Peyer's patch (tissue), 4 donors: ENCODE results near the gene NANS. TPM values are rescaled to one million over a fixed set of nuclear protein-coding genes. Genes with fewer than 3 reads are reported as not detected.
"Not testable (repeated sequence)": the region's sequence is repeated elsewhere in the genome, so short reads cannot be mapped to it uniquely, and the experiment has no call there.

ENCODE experiments used
- DNase-seq, 3 donors: peaks; one replicate each; pipeline ENCODE4 v3.0.0-alpha.2; 2017 to 2019
- H3K27ac ChIP-seq, 4 donors: fragments of 200-600 bp; sonication (generic); one replicate each; pipeline ENCODE4 v1.5.1; 2016 to 2019
- H3K27me3 ChIP-seq, 2 donors: fragments of 200-600 bp; sonication (generic); one replicate each; pipeline ENCODE4 v1.5.1; 2019
- H3K36me3 ChIP-seq, 3 donors: fragments of 200-600 bp; sonication (generic); one replicate each; pipeline ENCODE4 v1.5.1; 2016 to 2019
- H3K4me1 ChIP-seq, 4 donors: fragments of 200-600 bp; sonication (generic); one replicate each; pipeline ENCODE4 v1.5.1; 2016 to 2019
- H3K4me3 ChIP-seq, 4 donors: fragments of 200-600 bp; sonication (generic); 1 replicate in 3 of 4; 2 replicates in 1 of 4; pipeline ENCODE4 v1.5.1; 2016 to 2019; ENCODE audit warnings: mild to moderate bottlenecking in 1 of 4
- H3K9me3 ChIP-seq, 4 donors: fragments of 200-600 bp; sonication (generic); one replicate each; pipeline ENCODE4 v1.5.1; 2016 to 2019; ENCODE audit warnings: mild to moderate bottlenecking in 1 of 4
- POLR2A ChIP-seq, 2 donors: fragments of 450-650 bp; IDR thresholded peaks; one replicate each; pipeline ENCODE4 v1.5.1; 2017; ENCODE audit warnings: antibody characterized with exemption in 2 of 2, mild to moderate bottlenecking in 2 of 2, moderate library complexity in 2 of 2
- total RNA-seq, 4 donors: library from RNA; depleted of rRNA; stranded (reverse); fragments of >200 nt; gene quantifications; one replicate each; pipeline ENCODE4 v1.1.0, GENCODE V29; 2016
- TF ChIP-seq, protein P1 (sequence below), 6 experiments: fragments of 450-650 bp in 4 of 6; fragments of 200-600 bp in 2 of 6; sonication (generic) in 1 of 6; IDR thresholded peaks; one replicate each; pipeline ENCODE4 v1.5.1; 2017 to 2019; ENCODE audit warnings: antibody characterized with exemption in 6 of 6, mild to moderate bottlenecking in 3 of 6, moderate library complexity in 1 of 6

NANS gene
- total RNA-seq, 4 donors from 2014 or later, result 46.4 to 90.8 (median 76.7) TPM

DNA sequence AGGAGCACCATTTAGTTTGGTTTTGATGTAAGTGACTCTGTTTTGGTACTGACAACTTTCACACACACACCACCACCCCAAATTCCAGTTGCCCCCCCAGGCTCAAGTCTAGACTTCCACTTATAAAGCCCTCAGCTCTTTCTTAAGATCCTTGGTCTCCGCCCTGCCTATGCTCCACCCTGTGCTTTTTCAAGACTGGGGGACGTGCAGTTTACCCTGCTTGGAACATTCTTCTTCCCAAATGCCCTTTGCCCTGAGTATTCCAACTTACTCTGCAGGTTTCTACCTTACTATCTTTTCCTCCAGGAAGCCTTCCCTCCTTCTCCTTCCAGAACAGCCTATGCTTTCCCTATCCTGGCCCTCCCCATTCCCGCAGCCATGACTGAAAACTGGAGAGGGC lies 63.9 kb downstream of the NANS start:
- DNase-seq, result peak in 2 of 3 donors; percentile 69 to 75
- Histone ChIP-seq H3K9me3 (no peaks in the 10 kb centered on the region), H3K4me1 (peaks cover 0 to 45% (median 10%) of the 10 kb centered on the region in 4 donors), H3K27ac (peak overlapping the region; percentile 55 to 99 (median 89)), H3K36me3 (peaks cover 0 to 17% (median 0%) of the 10 kb centered on the region in 3 donors), H3K4me3 (no peak overlapping the region), H3K27me3 (no peaks in the 10 kb centered on the region)
- TF ChIP-seq, protein P1, sequence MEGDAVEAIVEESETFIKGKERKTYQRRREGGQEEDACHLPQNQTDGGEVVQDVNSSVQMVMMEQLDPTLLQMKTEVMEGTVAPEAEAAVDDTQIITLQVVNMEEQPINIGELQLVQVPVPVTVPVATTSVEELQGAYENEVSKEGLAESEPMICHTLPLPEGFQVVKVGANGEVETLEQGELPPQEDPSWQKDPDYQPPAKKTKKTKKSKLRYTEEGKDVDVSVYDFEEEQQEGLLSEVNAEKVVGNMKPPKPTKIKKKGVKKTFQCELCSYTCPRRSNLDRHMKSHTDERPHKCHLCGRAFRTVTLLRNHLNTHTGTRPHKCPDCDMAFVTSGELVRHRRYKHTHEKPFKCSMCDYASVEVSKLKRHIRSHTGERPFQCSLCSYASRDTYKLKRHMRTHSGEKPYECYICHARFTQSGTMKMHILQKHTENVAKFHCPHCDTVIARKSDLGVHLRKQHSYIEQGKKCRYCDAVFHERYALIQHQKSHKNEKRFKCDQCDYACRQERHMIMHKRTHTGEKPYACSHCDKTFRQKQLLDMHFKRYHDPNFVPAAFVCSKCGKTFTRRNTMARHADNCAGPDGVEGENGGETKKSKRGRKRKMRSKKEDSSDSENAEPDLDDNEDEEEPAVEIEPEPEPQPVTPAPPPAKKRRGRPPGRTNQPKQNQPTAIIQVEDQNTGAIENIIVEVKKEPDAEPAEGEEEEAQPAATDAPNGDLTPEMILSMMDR (IDR thresholded peaks at IDR 0.05), result no peak
- peak; percentile 19 to 24 for TF ChIP-seq POLR2A (IDR thresholded peaks at IDR 0.05)

DNA sequence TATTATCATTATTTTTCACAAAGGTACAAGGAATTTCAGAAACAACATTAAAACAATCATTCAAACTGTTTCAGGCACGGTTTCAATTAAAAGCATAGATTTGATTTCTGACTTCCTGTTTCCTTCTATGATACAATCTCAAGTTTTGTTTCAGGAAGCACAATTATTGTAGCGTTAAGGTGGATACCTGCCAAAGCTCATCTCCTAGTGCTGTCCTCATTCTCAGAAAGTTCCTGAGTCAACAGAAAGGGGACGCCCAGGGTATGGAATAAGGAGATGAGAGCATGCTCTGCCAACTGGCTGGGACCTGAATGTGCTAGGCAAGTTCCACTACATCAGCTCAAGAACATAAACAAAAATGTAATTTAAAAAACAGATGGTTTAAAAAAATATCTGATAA lies 64.5 kb downstream of the NANS start:
- Histone ChIP-seq H3K9me3 (no peaks in the 10 kb centered on the region), H3K4me1 (peaks cover 0 to 45% (median 10%) of the 10 kb centered on the region in 4 donors), H3K4me3 (no peak overlapping the region), H3K36me3 (peaks cover 0 to 21% (median 0%) of the 10 kb centered on the region in 3 donors), H3K27ac (peak overlapping the region; percentile 35 to 99 (median 89)), H3K27me3 (no peaks in the 10 kb centered on the region)
- TF ChIP-seq, protein P1 (IDR thresholded peaks at IDR 0.05), result peak in 3 of 6 experiments; percentile 57 to 69 (median 57)
- no peak for TF ChIP-seq POLR2A (IDR thresholded peaks at IDR 0.05)
- DNase-seq, result peak in 1 of 3 donors; percentile 67

DNA sequence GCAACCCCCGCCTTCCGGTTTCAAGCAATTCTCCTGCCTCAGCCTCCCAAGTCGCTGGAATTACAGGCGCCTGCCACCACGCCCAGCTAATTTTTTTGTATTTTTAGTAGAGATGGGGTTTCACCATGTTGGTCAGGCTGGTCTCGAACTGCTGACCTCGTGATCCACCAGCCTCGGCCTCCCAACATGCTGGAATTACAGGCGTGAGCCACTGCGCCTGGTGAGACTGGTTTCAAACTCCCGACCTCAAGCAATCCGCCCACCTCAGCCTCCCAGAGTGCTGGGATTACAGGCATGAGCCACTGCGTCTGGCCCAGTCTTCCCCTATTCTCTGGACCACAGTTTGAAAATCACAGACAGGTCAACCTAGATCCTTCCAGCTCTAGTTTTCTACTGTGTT lies 67.6 kb downstream of the NANS start:
- H3K4me3 ChIP-seq, H3K27me3 ChIP-seq, DNase-seq, H3K27ac ChIP-seq, H3K9me3 ChIP-seq: not testable (repeated sequence)
- Histone ChIP-seq H3K4me1 (peaks cover 0 to 26% (median 10%) of the 10 kb centered on the region in 4 donors), H3K36me3 (peaks cover 0 to 46% (median 0%) of the 10 kb centered on the region in 3 donors)

DNA sequence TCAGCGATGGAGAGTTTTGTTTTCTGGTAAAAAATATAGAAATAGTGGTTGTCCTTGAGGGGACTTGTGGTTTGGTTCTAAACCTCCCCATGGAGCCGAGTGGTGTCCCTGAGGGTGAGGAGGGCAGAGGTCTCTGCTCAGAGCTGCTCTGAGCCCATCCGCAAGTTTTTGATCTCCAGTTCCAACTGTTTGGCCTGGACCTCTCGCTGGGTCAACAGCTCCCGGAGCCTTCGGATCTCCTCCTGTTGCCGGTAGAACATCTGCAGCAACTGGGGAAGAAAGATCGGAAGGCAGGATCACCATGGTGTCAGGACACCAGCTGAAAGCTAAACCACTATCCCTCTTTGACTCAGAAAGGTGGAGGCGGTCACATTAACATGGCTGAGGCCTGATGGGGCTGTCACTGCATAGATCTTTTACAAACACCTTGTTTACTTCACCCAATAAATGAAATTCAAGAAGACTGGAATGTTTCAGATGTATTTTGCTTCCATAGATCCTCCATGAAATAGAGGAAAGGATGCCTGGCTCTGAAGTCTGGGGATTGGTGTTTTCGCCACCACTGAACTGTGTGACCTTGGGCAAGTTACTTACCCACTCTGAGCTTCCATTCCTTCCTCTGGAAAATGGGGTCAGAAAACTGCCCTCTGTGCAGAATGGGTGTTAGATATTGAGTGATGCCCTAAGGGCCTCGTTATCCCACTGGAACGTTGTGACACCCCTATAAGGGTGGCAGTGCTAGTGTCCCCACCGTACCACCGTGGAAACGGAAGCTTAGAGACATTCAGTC lies 68.3 kb downstream of the NANS start:
- TF ChIP-seq POLR2A (IDR thresholded peaks at IDR 0.05), result no peak
- TF ChIP-seq, protein P1 (IDR thresholded peaks at IDR 0.05), result no peak
- no peak overlapping the region for H3K27ac ChIP-seq
- H3K9me3 ChIP-seq, result no peaks in the 10 kb centered on the region
- H3K36me3 ChIP-seq, result peaks cover 0 to 50% (median 0%) of the 10 kb centered on the region in 3 donors
- H3K27me3 ChIP-seq, result no peaks in the 10 kb centered on the region
- DNase-seq, result no peak
- no peak overlapping the region for H3K4me3 ChIP-seq
- peaks cover 0 to 23% (median 10%) of the 10 kb centered on the region in 4 donors for H3K4me1 ChIP-seq

DNA sequence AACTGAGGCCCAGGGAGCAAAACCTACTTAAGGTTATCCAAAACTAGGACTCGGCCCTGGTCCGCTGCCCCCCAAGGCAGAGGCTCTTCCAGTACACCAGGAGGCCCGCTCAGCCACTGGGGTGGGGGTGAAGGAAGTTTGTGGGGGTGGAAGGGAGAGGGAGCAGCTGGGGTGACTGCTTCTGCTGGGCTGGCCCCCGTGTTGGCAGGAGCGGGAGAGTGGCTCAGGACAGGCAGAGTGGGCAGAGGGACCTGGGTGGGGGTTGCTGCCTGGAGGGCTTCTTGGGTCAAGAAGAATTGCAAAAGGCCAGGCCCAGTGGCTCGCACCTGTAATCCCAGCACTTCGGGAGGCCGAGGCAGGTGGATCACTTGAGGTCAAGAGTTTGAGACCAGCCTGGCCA lies 70.7 kb downstream of the NANS start:
- H3K9me3 ChIP-seq, result no peaks in the 10 kb centered on the region
- peaks cover 0 to 7% (median 2%) of the 10 kb centered on the region in 4 donors for H3K4me1 ChIP-seq
- no peak for DNase-seq
- no peak overlapping the region for H3K27ac ChIP-seq
- H3K36me3 ChIP-seq, result peaks cover 0 to 72% (median 0%) of the 10 kb centered on the region in 3 donors
- no peaks in the 10 kb centered on the region for H3K27me3 ChIP-seq
- TF ChIP-seq, protein P1 (IDR thresholded peaks at IDR 0.05), result no peak
- TF ChIP-seq POLR2A (IDR thresholded peaks at IDR 0.05), result no peak
- no peak overlapping the region for H3K4me3 ChIP-seq

DNA sequence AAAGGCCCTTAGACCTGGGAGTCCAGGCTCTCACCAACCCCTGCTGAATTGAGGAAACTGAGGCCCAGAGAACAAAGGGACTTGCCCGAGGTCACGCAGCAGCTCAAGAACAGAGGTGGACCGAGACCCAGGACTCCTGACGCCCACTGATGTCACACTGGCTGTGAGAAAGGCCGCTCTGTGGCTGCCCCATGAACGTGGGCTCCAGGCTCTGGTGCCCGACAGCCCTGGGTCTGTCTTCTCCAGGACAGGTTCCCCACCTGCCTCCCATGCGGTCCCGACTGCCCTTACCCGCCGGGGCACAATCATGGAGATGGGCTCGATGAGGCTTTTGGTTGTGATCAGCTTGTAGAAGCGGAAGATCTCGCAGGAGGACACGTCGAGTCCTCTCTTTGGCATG lies 71.8 kb downstream of the NANS start:
- Histone ChIP-seq H3K9me3 (no peaks in the 10 kb centered on the region), H3K27me3 (no peaks in the 10 kb centered on the region), H3K27ac (peak overlapping the region in 2 of 4 donors; percentile 35 to 39), H3K36me3 (peaks cover 0 to 83% (median 0%) of the 10 kb centered on the region in 3 donors), H3K4me1 (peaks cover 0 to 7% (median 0%) of the 10 kb centered on the region in 4 donors), H3K4me3 (no peak overlapping the region)
- TF ChIP-seq, protein P1 (IDR thresholded peaks at IDR 0.05), result no peak
- TF ChIP-seq POLR2A (IDR thresholded peaks at IDR 0.05), result no peak
- DNase-seq, result no peak
